Lung (tissue), 12 donors: ENCODE results near the gene SLC4A1AP. TPM values are rescaled to one million over a fixed set of nuclear protein-coding genes. Genes with fewer than 3 reads are reported as not detected.

Experiments
- ATAC-seq: fragments of 200-7000 bp; cut with Tn5 transposase; one replicate; pipeline ENCODE4 v1.9.1; 2020; ENCODE audit warnings: moderate number of reproducible peaks; ENCODE audit not compliant: insufficient read depth, low FRiP score
- DNase-seq, 3 donors: peaks; one replicate each; pipeline ENCODE4 v3.0.0-alpha.2; 2013 to 2017
- H3K27ac ChIP-seq, 2 donors: one replicate each; pipeline ENCODE4 v1.5.1; 2013; ENCODE audit warnings: mild to moderate bottlenecking in 2 of 2, moderate library complexity in 2 of 2, control low read depth in 1 of 2, inconsistent platforms in 1 of 2, low read depth in 1 of 2, low read length in 1 of 2
- H3K27me3 ChIP-seq, 3 donors: one replicate each; pipeline ENCODE4 v1.5.1; 2013; ENCODE audit warnings: low read length in 2 of 3; ENCODE audit not compliant: control insufficient read depth in 3 of 3, insufficient read depth in 3 of 3
- H3K36me3 ChIP-seq, 4 donors: one replicate each; pipeline ENCODE4 v1.5.1; 2013; ENCODE audit warnings: low read length in 4 of 4, mild to moderate bottlenecking in 1 of 4, moderate library complexity in 1 of 4; ENCODE audit not compliant: control insufficient read depth in 4 of 4, insufficient read depth in 4 of 4
- H3K4me1 ChIP-seq, 5 donors: one replicate each; pipeline ENCODE4 v1.5.1; 2013; ENCODE audit warnings: low read length in 5 of 5, mild to moderate bottlenecking in 2 of 5, moderate library complexity in 1 of 5; ENCODE audit not compliant: control insufficient read depth in 5 of 5, insufficient read depth in 5 of 5
- H3K4me3 ChIP-seq: one replicate; pipeline ENCODE4 v1.5.1; 2013; ENCODE audit warnings: mild to moderate bottlenecking, control low read depth, moderate library complexity
- H3K9ac ChIP-seq, 2 donors: one replicate each; pipeline ENCODE4 v1.5.1; 2013; ENCODE audit warnings: low read length in 2 of 2, control low read depth in 1 of 2; ENCODE audit not compliant: insufficient read depth in 1 of 2
- H3K9me3 ChIP-seq, 4 donors: one replicate each; pipeline ENCODE4 v1.5.1; 2013; ENCODE audit warnings: low read length in 3 of 4, mild to moderate bottlenecking in 1 of 4, moderate library complexity in 1 of 4; ENCODE audit not compliant: control insufficient read depth in 4 of 4, insufficient read depth in 3 of 4
- WGBS, 2 donors: extraction: QIAGEN DNeasy Blood & Tissue Kit; methylation state at CpG; one replicate each; pipeline ENCODE4 v1.1.7; 2013; 5-methylcytosine and 5-hydroxymethylcytosine counted together
- polyA plus RNA-seq, 2 donors: library from polyadenylated mRNA; stranded (reverse); fragments of 200-250 nt; gene quantifications; one replicate each; pipeline ENCODE4 v1.2.1, GENCODE V29; 2013
- total RNA-seq, 2 donors: library from RNA; depleted of rRNA in 1 of 2; stranded (reverse); fragments of >200 nt in 1 of 2; gene quantifications; one replicate each; pipeline ENCODE4 v1.2.1, GENCODE V29; 2014 to 2021
- TF ChIP-seq, protein P1 (sequence below): IDR thresholded peaks from 2 replicates; pipeline ENCODE4 v1.5.1; 2012; ENCODE audit warnings: mild to moderate bottlenecking; ENCODE audit errors: control extremely low read depth, extremely low read depth
- donor health status: control.
- donor health status: control.
- donor health status: Bipolar disorder and iron deficiency.
- donor health status: healthy.
- donor health status: DM: yes; HTN: yes; CAD: no.

SLC4A1AP gene
- total and polyA plus RNA-seq, 4 donors = 14.0 to 28.6 (median 17.9) TPM

DNA sequence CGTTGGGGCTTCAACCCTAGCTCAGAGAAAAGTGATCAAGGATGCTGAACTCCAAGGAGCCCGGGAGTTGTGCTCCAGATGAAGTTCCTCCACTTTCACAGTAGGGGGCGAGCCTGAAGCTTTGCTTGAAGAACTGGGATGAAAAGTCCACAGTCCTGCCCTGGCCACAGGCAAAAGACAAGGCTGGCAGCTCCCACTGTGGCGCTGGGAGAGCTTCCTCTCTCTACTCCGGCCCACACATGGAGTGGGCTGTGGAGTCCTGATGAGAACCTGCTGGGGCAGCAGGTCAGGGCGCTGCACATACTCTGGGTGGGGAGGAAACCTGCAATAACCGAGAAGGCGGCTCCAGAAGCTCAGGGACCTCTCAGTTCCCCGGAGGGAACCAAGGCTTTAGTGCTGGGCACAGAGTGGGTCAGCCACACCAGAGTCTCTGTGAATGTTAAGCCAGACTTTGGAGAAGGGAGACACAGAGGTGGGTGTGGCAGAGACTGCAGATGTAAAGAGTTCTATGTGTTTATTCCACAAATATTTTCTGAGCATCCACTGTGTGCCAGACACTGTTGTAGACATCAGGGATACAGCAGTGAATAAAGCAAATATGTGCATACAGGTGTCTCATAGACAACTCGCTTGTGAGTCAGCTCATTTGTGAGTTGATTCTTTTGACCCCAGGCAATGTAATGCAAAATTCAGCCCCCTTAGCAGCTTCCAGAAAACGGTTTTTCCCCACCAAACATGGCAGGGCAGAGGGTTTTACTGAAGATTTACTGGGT, 59.9 kb downstream of the SLC4A1AP start:
- peak; percentile 49 for ATAC-seq
- peak; percentile 74 to 78 (median 77) for DNase-seq
- Histone ChIP-seq H3K9me3 (no peaks in the 10 kb centered on the region), H3K36me3 (no peaks in the 10 kb centered on the region), H3K27ac (peak overlapping the region; percentile 18 to 69), H3K4me1 (peaks cover 0 to 18% (median 3%) of the 10 kb centered on the region in 5 donors), H3K4me3 (no peak overlapping the region), H3K27me3 (no peaks in the 10 kb centered on the region), H3K9ac (no peak overlapping the region)
- TF ChIP-seq, protein P1, sequence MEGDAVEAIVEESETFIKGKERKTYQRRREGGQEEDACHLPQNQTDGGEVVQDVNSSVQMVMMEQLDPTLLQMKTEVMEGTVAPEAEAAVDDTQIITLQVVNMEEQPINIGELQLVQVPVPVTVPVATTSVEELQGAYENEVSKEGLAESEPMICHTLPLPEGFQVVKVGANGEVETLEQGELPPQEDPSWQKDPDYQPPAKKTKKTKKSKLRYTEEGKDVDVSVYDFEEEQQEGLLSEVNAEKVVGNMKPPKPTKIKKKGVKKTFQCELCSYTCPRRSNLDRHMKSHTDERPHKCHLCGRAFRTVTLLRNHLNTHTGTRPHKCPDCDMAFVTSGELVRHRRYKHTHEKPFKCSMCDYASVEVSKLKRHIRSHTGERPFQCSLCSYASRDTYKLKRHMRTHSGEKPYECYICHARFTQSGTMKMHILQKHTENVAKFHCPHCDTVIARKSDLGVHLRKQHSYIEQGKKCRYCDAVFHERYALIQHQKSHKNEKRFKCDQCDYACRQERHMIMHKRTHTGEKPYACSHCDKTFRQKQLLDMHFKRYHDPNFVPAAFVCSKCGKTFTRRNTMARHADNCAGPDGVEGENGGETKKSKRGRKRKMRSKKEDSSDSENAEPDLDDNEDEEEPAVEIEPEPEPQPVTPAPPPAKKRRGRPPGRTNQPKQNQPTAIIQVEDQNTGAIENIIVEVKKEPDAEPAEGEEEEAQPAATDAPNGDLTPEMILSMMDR = peak; percentile 65
- 40 to 50% methylated on average over 11 of the region's 11 CpGs for WGBS, 2 donors

- Histone ChIP-seq H3K4me3 (no peak overlapping the region), H3K9me3 (no peaks in the 10 kb centered on the region), H3K36me3 (no peaks in the 10 kb centered on the region), H3K27ac (peak overlapping the region; percentile 1 to 69), H3K9ac (no peak overlapping the region), H3K27me3 (no peaks in the 10 kb centered on the region), H3K4me1 (peaks cover 0 to 20% (median 3%) of the 10 kb centered on the region in 5 donors)
- 85 to 92% methylated on average over 3 of the region's 3 CpGs for WGBS, 2 donors
- no peak for DNase-seq
- no peak for ATAC-seq
- TF ChIP-seq, protein P1 = no peak
These were observed 60.5 kb downstream of the SLC4A1AP start for GRCh38 chr2:27724191-27724590.

GRCh38 chr2:27724905-27725701, 61.4 kb downstream of the SLC4A1AP start:
- 65 to 73% methylated on average over 5 of the region's 5 CpGs for WGBS, 2 donors
- H3K36me3 ChIP-seq = no peaks in the 10 kb centered on the region
- H3K4me1 ChIP-seq = peaks cover 0 to 25% (median 3%) of the 10 kb centered on the region in 5 donors
- ATAC-seq (no peak), DNase-seq (peak; percentile 48 to 57 (median 55))
- TF ChIP-seq, protein P1 = no peak
- H3K27ac ChIP-seq = peak overlapping the region; percentile 21 to 69
- no peaks in the 10 kb centered on the region for H3K27me3 ChIP-seq
- no peaks in the 10 kb centered on the region for H3K9me3 ChIP-seq
- H3K9ac ChIP-seq = no peak overlapping the region
- H3K4me3 ChIP-seq = no peak overlapping the region
